HepG2 (cell line): ENCODE data around the gene GCC1. TPM values are rescaled to one million over a fixed set of nuclear protein-coding genes. Genes with fewer than 3 reads are reported as not detected.

Experiments used
- AGO1 ChIP-seq: fragments of 200-400 bp; formaldehyde crosslinking; IDR thresholded peaks from 2 replicates; pipeline ENCODE4 v1.6.1; 2017; ENCODE audit warnings: mild to moderate bottlenecking, low read depth, low read length, moderate library complexity; ENCODE audit not compliant: poor library complexity, severe bottlenecking
- CHD2 ChIP-seq: IDR thresholded peaks from 2 replicates; pipeline ENCODE4 v1.6.1; 2011; ENCODE audit warnings: low read depth, low read length, improper control_type of control experiment
- HNRNPL ChIP-seq: fragments of 200-400 bp; formaldehyde crosslinking; IDR thresholded peaks from 2 replicates; pipeline ENCODE4 v1.6.1; 2017; ENCODE audit warnings: mild to moderate bottlenecking, low read depth, low read length
- JUNB ChIP-seq: sonication (generic); formaldehyde crosslinking; IDR thresholded peaks from 2 replicates; pipeline ENCODE4 v1.8.0; 2022; ENCODE audit warnings: missing genetic modification reagents, mild to moderate bottlenecking, borderline replicate concordance
- POGZ ChIP-seq: sonication (generic); formaldehyde crosslinking; IDR thresholded peaks from 2 replicates; pipeline ENCODE4 v1.4.0; 2020; ENCODE audit warnings: mild to moderate bottlenecking, missing genetic modification reagents
- POLR2A ChIP-seq, 2 experiments: IDR thresholded peaks; 2 replicates each; pipeline ENCODE4 v1.6.1; 2011; ENCODE audit warnings: low read depth in 2 of 2, low read length in 2 of 2, mild to moderate bottlenecking in 1 of 2, moderate library complexity in 1 of 2; ENCODE audit not compliant: insufficient read depth in 1 of 2
- SOX13 ChIP-seq, 3 experiments: fragments of 450-650 bp in 1 of 3; sonication (generic) in 1 of 3; formaldehyde crosslinking in 1 of 3; IDR thresholded peaks in 2 of 3; conservative IDR thresholded peaks in 1 of 3; 2 replicates each; pipeline versions ENCODE4 v1.5.0 to v1.6.1; 2016 to 2020; ENCODE audit warnings: antibody characterized with exemption in 1 of 3, mild to moderate bottlenecking in 1 of 3, missing compliant biosample characterization in 1 of 3, missing genetic modification reagents in 1 of 3, moderate library complexity in 1 of 3
- SP1 ChIP-seq, 2 experiments: fragments of 450-650 bp in 1 of 2; sonication (generic) in 1 of 2; formaldehyde crosslinking in 1 of 2; IDR thresholded peaks; 2 replicates each; pipeline versions ENCODE4 v1.4.0 to v1.6.1; 2016 to 2020; ENCODE audit warnings: missing genetic modification reagents in 1 of 2
- ZNF282 ChIP-seq: fragments of 450-650 bp; IDR thresholded peaks from 2 replicates; pipeline ENCODE4 v1.6.1; 2018; ENCODE audit not compliant: partially characterized antibody
- ZNF431 ChIP-seq: sonication (generic); formaldehyde crosslinking; IDR thresholded peaks from 2 replicates; pipeline ENCODE4 v1.9.0; 2022; ENCODE audit warnings: missing genetic modification reagents, low read depth, mild to moderate bottlenecking, borderline replicate concordance
- ZNF546 ChIP-seq: sonication (generic); formaldehyde crosslinking; conservative IDR thresholded peaks from 2 replicates; pipeline ENCODE4 v1.8.1; 2023; ENCODE audit warnings: mild to moderate bottlenecking, missing genetic modification reagents
- ZNF775 ChIP-seq: sonication (generic); formaldehyde crosslinking; IDR thresholded peaks from 2 replicates; pipeline ENCODE4 v1.4.0; 2020; ENCODE audit warnings: missing genetic modification reagents, mild to moderate bottlenecking, moderate library complexity, borderline replicate concordance
- ZNF878 ChIP-seq: sonication (generic); formaldehyde crosslinking; IDR thresholded peaks from 2 replicates; pipeline ENCODE4 v1.8.1; 2023; ENCODE audit warnings: mild to moderate bottlenecking, missing genetic modification reagents, moderate library complexity
- ZSCAN29 ChIP-seq: sonication (generic); formaldehyde crosslinking; conservative IDR thresholded peaks from 2 replicates; pipeline ENCODE4 v1.4.0; 2020; ENCODE audit warnings: mild to moderate bottlenecking, missing genetic modification reagents
- polyA plus RNA-seq, 8 experiments: library from polyadenylated mRNA; depleted of rRNA in 3 of 8; stranded (reverse) in 7 of 8; unstranded in 1 of 8; fragments of >200 nt; fragmentation: Illumina TruSeq in 4 of 8; extraction: Trizol in 4 of 8; gene quantifications; 2 replicates each; pipeline versions ENCODE4 v1.2.1 to v1.2.3, GENCODE V29; 2011 to 2016; ENCODE audit warnings: low read depth in 4 of 8, missing spikeins in 1 of 8, mixed read lengths in 1 of 8; ENCODE audit not compliant: insufficient read depth in 1 of 8
- total RNA-seq, 5 experiments: library from RNA; depleted of rRNA; stranded (reverse); fragments of >200 nt; fragmentation: Illumina TruSeq; extraction: Trizol; gene quantifications; 2 replicates each; pipeline ENCODE4 v1.2.3, GENCODE V29; 2016; ENCODE audit warnings: low read depth in 1 of 5
- TF ChIP-seq, protein P1 (sequence below): sonication (generic); formaldehyde crosslinking; IDR thresholded peaks from 2 replicates; pipeline ENCODE4 v1.4.0; 2020; ENCODE audit warnings: mild to moderate bottlenecking, low read depth, missing genetic modification reagents
- TF ChIP-seq, protein P2 (sequence below): sonication (generic); formaldehyde crosslinking; conservative IDR thresholded peaks from 2 replicates; pipeline ENCODE4 v1.4.0; 2020; ENCODE audit warnings: mild to moderate bottlenecking, missing genetic modification reagents, moderate library complexity
- TF ChIP-seq, protein P3 (sequence below): IDR thresholded peaks from 2 replicates; pipeline ENCODE4 v1.6.1; 2016; ENCODE audit warnings: mild to moderate bottlenecking, missing biosample characterization, missing genetic modification reagents
- TF ChIP-seq, protein P4 (sequence below): sonication (generic); formaldehyde crosslinking; IDR thresholded peaks from 2 replicates; pipeline ENCODE4 v1.8.1; 2023; ENCODE audit warnings: mild to moderate bottlenecking, inconsistent platforms, moderate library complexity, missing genetic modification reagents, borderline replicate concordance

GCC1 gene
- total and polyA plus RNA-seq, 2 of the 13 experiments (the other 11 are each of a cell fraction or from before 2014, with no cell fraction given): 2.5 to 15.3 TPM

DNA sequence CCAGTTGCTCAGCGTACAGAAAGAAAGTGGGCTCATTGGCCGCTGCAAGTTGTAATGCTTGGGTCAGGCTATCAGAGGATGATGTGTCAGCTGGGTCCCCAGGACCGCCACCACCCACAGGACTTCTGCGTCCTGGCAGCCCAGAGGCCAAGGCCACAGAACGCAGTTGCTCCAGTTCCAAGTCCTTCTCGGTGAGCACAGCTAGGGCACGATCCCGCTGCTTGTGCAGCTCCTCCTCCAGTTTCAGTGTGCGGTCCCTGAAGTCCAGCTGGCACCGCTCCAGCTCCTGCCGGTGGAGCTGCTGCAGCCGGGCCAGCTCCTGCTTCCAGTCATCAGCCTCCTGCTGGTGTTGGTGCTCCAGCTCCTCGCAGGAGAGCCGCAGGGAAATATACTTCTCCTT is 3.0 kb downstream of the GCC1 start (continued):
- TF ChIP-seq SP1 (IDR thresholded peaks at IDR 0.05) (no peak), SP1 (CRISPR knock-in tag; IDR thresholded peaks at IDR 0.05) (no peak), AGO1 (no peak), ZNF546 (no peak), ZNF775 (CRISPR knock-in tag) (no peak), ZNF431 (no peak), ZSCAN29 (CRISPR knock-in tag) (no peak), JUNB (no peak), CHD2 (no peak), ZNF282 (no peak), HNRNPL (no peak), POGZ (CRISPR knock-in tag) (peak; percentile 69), SOX13 (IDR thresholded peaks at IDR 0.05) (no peak), SOX13 (CRISPR knock-in tag; conservative IDR thresholded peaks at IDR 0.05 in 1 of 2, IDR thresholded peaks at IDR 0.05 in 1 of 2) (no peak), ZNF878 (no peak), POLR2A (IDR thresholded peaks at IDR 0.05; ENCODE audit: insufficient read depth in 1 of 2, low read depth in 2 of 2, low read length in 2 of 2) (no peak)
- TF ChIP-seq, protein P1, sequence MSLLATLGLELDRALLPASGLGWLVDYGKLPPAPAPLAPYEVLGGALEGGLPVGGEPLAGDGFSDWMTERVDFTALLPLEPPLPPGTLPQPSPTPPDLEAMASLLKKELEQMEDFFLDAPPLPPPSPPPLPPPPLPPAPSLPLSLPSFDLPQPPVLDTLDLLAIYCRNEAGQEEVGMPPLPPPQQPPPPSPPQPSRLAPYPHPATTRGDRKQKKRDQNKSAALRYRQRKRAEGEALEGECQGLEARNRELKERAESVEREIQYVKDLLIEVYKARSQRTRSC (CRISPR knock-in tag): no peak
- TF ChIP-seq, protein P2, sequence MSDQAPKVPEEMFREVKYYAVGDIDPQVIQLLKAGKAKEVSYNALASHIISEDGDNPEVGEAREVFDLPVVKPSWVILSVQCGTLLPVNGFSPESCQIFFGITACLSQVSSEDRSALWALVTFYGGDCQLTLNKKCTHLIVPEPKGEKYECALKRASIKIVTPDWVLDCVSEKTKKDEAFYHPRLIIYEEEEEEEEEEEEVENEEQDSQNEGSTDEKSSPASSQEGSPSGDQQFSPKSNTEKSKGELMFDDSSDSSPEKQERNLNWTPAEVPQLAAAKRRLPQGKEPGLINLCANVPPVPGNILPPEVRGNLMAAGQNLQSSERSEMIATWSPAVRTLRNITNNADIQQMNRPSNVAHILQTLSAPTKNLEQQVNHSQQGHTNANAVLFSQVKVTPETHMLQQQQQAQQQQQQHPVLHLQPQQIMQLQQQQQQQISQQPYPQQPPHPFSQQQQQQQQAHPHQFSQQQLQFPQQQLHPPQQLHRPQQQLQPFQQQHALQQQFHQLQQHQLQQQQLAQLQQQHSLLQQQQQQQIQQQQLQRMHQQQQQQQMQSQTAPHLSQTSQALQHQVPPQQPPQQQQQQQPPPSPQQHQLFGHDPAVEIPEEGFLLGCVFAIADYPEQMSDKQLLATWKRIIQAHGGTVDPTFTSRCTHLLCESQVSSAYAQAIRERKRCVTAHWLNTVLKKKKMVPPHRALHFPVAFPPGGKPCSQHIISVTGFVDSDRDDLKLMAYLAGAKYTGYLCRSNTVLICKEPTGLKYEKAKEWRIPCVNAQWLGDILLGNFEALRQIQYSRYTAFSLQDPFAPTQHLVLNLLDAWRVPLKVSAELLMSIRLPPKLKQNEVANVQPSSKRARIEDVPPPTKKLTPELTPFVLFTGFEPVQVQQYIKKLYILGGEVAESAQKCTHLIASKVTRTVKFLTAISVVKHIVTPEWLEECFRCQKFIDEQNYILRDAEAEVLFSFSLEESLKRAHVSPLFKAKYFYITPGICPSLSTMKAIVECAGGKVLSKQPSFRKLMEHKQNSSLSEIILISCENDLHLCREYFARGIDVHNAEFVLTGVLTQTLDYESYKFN (CRISPR knock-in tag): peak; percentile 77
- TF ChIP-seq, protein P3, sequence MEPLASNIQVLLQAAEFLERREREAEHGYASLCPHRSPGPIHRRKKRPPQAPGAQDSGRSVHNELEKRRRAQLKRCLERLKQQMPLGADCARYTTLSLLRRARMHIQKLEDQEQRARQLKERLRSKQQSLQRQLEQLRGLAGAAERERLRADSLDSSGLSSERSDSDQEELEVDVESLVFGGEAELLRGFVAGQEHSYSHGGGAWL (CRISPR knock-in tag): 0 out of 2 replicates have a peak, but pooled peaks have one; percentile 31
- TF ChIP-seq, protein P4, sequence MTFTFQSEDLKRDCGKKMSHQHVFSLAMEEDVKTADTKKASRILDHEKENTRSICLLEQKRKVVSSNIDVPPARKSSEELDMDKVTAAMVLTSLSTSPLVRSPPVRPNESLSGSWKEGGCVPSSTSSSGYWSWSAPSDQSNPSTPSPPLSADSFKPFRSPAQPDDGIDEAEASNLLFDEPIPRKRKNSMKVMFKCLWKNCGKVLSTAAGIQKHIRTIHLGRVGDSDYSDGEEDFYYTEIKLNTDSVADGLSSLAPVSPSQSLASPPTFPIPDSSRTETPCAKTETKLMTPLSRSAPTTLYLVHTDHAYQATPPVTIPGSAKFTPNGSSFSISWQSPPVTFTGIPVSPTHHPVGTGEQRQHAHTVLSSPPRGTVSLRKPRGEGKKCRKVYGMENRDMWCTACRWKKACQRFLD (CRISPR knock-in tag): no peak
